ENCODE results near the gene ITGB3BP.
A peak's percentile ranks its signal among the peaks of the same experiment; 100 is the strongest.

The ITGB3BP gene

DNA sequence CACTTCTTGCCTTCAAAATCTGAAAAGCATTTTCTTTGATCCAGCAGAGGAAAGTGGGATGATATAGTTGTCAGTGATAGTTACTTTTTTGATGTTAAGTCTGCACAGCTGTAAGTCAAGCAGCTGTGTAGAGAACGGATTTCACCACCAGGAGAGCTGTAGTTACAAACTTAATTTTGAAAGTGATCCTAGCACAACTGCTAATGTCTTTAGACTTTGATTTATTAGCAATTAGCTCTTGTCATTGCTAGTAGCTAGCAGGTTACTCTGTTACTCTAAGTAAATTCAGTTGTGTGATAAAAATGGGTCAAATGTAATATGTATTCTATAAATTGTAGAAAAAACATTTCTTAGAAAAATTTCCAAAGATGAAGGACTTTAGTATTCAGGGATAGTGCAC, 109.6 kb downstream of the ITGB3BP start:
- H3K4me1 ChIP-seq (ENCODE audit: control insufficient read depth, insufficient read depth, low read length): no peaks in the 10 kb centered on the region
- CTCF ChIA-PET: interaction anchor here (1.5 kb wide), 1 partner anchor 28 kb away, joined by 4 read pairs; no protein-coding TSS in a partner anchor
- H3K9me3 ChIP-seq (ENCODE audit: control insufficient read depth, insufficient read depth, low read depth, low read length): no peaks in the 10 kb centered on the region
- no peak for TF ChIP-seq ZNF10 (tag by site-specific recombination; IDR thresholded peaks at IDR 0.05)
- H3K36me3 ChIP-seq (ENCODE audit: control insufficient read depth in 2 of 2, insufficient read depth in 1 of 2, low read length in 2 of 2): peaks cover 0 to 9% of the 10 kb centered on the region in 2 experiments; a peak in 2 of 3 replicates
- POLR2A ChIA-PET: no interaction called here
- H3K27ac ChIP-seq (ENCODE audit: extremely low read depth, low read depth, low read length): no peak overlapping the region
- no peak overlapping the region for H3K4me3 ChIP-seq (ENCODE audit: low read depth, low read length)

DNA sequence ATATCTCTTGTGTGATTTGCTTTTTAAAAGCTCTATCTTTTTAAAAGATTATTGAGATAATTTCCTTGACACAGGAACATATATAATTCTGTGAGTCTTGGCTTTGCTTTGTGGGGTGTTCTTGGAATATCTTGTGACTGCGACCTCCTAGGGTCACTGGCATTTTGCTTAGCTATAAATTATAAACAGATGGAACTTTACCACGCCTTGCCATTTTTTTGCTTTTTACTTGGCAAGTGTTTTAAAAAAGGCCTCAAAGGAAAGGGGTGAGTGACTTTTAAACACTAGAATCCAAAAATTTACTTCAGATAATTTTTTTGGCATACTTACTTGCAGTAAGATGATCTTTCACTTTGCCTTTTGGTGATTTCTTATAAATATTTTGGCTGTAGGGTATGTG, 112.0 kb downstream of the ITGB3BP start:
- Histone ChIP-seq H3K4me3 (ENCODE audit: low read depth, low read length) (no peak overlapping the region), H3K9me3 (ENCODE audit: control insufficient read depth, insufficient read depth, low read depth, low read length) (no peaks in the 10 kb centered on the region), H3K4me1 (ENCODE audit: control insufficient read depth, insufficient read depth, low read length) (no peaks in the 10 kb centered on the region; the same call in 1 of the 2 replicates), H3K36me3 (ENCODE audit: control insufficient read depth in 2 of 2, insufficient read depth in 1 of 2, low read length in 2 of 2) (peaks cover 0 to 9% of the 10 kb centered on the region in 2 experiments), H3K27ac (ENCODE audit: extremely low read depth, low read depth, low read length) (no peak overlapping the region)
- TF ChIP-seq ZNF501 (tag by site-specific recombination; IDR thresholded peaks at IDR 0.05) (no peak), ZNF776 (tag by site-specific recombination; IDR thresholded peaks at IDR 0.05; ENCODE audit: borderline replicate concordance) (no peak), ZSCAN16 (tag by site-specific recombination; IDR thresholded peaks at IDR 0.05) (no peak), KLF8 (tag by site-specific recombination; IDR thresholded peaks at IDR 0.05) (no peak), ZNF530 (tag by site-specific recombination; IDR thresholded peaks at IDR 0.05; ENCODE audit: low read depth) (no peak), OSR2 (tag by site-specific recombination; IDR thresholded peaks at IDR 0.05) (no peak), ZNF133 (tag by site-specific recombination; IDR thresholded peaks at IDR 0.05) (no peak), ZNF610 (tag by site-specific recombination; IDR thresholded peaks at IDR 0.05; ENCODE audit: borderline replicate concordance) (no peak)
- TF ChIP-seq, protein P1, sequence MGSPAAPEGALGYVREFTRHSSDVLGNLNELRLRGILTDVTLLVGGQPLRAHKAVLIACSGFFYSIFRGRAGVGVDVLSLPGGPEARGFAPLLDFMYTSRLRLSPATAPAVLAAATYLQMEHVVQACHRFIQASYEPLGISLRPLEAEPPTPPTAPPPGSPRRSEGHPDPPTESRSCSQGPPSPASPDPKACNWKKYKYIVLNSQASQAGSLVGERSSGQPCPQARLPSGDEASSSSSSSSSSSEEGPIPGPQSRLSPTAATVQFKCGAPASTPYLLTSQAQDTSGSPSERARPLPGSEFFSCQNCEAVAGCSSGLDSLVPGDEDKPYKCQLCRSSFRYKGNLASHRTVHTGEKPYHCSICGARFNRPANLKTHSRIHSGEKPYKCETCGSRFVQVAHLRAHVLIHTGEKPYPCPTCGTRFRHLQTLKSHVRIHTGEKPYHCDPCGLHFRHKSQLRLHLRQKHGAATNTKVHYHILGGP (tag by site-specific recombination; IDR thresholded peaks at IDR 0.05): no peak
- POLR2A ChIA-PET: no interaction called here
- CTCF ChIA-PET: no interaction called here

DNA sequence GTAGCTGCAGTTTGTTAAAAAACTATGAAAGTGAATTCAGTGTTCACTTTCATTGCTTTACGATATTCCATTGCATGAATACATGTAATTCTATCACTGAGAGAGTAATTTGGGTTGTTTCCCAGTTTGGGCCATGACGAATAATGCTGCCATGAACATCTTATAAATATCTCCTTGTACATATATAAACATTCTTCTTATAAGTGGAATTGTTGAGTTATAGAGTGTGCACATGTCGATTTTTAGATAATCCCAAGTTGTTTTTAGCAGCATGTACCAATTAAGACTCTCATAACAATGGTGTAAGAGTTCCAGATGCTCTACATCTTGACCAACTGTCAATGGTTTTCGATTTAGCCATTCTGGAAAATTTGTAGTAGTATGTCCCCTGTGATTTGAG, 114.7 kb downstream of the ITGB3BP start:
- ChIA-PET POLR2A (interaction anchor here (0.6 kb wide), 1 partner anchor 69 kb away, joined by 3 read pairs; no protein-coding TSS in a partner anchor), CTCF (no interaction called here)
- Histone ChIP-seq H3K9me3 (ENCODE audit: control insufficient read depth, insufficient read depth, low read depth, low read length) (no peaks in the 10 kb centered on the region), H3K27ac (ENCODE audit: extremely low read depth, low read depth, low read length) (no peak overlapping the region), H3K4me3 (ENCODE audit: low read depth, low read length) (no peak overlapping the region), H3K4me1 (ENCODE audit: control insufficient read depth, insufficient read depth, low read length) (no peaks in the 10 kb centered on the region; the same call in 1 of the 2 replicates), H3K36me3 (ENCODE audit: control insufficient read depth in 2 of 2, insufficient read depth in 1 of 2, low read length in 2 of 2) (peaks cover 0 to 16% of the 10 kb centered on the region in 2 experiments; a peak in 2 of 3 replicates)
- TF ChIP-seq, protein P2, sequence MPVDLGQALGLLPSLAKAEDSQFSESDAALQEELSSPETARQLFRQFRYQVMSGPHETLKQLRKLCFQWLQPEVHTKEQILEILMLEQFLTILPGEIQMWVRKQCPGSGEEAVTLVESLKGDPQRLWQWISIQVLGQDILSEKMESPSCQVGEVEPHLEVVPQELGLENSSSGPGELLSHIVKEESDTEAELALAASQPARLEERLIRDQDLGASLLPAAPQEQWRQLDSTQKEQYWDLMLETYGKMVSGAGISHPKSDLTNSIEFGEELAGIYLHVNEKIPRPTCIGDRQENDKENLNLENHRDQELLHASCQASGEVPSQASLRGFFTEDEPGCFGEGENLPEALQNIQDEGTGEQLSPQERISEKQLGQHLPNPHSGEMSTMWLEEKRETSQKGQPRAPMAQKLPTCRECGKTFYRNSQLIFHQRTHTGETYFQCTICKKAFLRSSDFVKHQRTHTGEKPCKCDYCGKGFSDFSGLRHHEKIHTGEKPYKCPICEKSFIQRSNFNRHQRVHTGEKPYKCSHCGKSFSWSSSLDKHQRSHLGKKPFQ (tag by site-specific recombination; IDR thresholded peaks at IDR 0.05): no peak
- 0 out of 2 replicates have a peak, but pooled peaks have one; percentile 21 for TF ChIP-seq PRDM1 (tag by site-specific recombination; IDR thresholded peaks at IDR 0.05)

DNA sequence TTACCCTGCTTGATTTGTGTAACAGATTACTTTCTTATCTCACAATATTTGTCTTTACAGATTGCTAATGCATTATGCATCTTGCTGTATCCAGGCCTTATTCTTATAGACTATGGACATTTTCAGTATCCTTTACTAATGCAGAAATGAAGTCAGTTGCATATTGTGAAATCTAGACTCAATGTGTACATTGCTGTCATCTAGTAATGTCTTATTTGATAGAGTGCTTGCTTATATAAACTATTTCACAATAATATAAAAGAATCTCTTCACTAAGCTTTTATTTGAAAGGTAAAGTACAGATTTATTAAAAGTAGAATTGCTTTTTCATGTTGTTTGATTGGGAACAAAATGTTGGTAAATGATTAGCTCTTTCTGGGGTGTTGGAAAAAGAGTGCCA, 116.0 kb downstream of the ITGB3BP start:
- ChIA-PET CTCF (no interaction called here), POLR2A (no interaction called here)
- Histone ChIP-seq H3K4me3 (ENCODE audit: low read depth, low read length) (no peak overlapping the region), H3K36me3 (ENCODE audit: control insufficient read depth in 2 of 2, insufficient read depth in 1 of 2, low read length in 2 of 2) (peaks cover 0 to 13% of the 10 kb centered on the region in 2 experiments; a peak in 2 of 3 replicates), H3K4me1 (ENCODE audit: control insufficient read depth, insufficient read depth, low read length) (no peaks in the 10 kb centered on the region; the same call in 1 of the 2 replicates), H3K27ac (ENCODE audit: extremely low read depth, low read depth, low read length) (no peak overlapping the region), H3K9me3 (ENCODE audit: control insufficient read depth, insufficient read depth, low read depth, low read length) (no peaks in the 10 kb centered on the region)
- TF ChIP-seq ZBTB17 (tag by site-specific recombination; IDR thresholded peaks at IDR 0.05) (peak; percentile 64; the same call in 1 of the 2 replicates), ZNF426 (tag by site-specific recombination; IDR thresholded peaks at IDR 0.05) (no peak)

All from HEK293 (cell line).